Measurements from ENCODE around the gene ZNF423.

ZNF423 gene

DNA sequence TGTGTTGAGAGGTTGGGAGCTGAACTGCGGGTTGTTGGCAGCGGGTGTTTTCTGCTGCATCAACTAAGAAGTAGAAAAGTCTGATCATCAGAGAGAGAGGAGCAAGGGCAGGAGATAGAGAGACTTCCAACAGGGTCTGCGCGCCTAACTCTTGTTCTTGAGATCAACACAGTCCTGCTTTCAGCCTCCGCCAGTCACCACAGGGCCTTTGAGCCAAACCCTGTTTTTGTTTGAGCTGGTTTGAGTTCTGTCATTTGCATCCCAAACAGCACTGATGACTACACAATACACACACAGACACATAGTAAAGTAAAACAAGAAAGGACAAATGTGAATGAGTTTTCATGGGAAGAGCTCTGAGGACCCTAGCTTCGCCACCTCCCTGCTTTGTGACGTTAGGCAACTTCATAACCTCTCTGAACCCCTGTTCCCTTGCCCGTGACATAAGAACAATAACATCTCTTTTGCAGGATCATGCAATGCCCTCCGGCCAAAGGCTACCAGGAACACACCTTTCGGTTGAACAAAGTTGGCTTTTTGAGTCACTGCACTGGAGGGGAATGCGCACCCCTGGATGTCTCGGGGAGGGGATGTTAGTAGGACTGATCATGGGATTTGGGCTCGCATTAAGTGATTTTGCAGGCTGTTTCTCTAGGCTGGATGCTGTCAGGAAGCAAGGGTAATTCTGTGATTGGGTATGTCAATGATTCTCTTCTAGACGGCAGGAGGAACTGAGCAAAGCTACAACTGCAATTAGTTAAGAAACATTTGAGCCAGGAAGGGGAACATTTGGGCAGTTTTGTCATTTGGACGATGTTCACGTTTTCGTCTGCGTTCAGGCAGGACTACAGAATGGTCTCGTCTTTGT, 390.0 kb downstream of the ZNF423 start:
- TF ChIP-seq GATA3 (IDR thresholded peaks at IDR 0.05; ENCODE audit: low read depth, low read length) (no peak), GATA2 (IDR thresholded peaks at IDR 0.05; ENCODE audit: low read depth, low read length) (no peak)

DNA sequence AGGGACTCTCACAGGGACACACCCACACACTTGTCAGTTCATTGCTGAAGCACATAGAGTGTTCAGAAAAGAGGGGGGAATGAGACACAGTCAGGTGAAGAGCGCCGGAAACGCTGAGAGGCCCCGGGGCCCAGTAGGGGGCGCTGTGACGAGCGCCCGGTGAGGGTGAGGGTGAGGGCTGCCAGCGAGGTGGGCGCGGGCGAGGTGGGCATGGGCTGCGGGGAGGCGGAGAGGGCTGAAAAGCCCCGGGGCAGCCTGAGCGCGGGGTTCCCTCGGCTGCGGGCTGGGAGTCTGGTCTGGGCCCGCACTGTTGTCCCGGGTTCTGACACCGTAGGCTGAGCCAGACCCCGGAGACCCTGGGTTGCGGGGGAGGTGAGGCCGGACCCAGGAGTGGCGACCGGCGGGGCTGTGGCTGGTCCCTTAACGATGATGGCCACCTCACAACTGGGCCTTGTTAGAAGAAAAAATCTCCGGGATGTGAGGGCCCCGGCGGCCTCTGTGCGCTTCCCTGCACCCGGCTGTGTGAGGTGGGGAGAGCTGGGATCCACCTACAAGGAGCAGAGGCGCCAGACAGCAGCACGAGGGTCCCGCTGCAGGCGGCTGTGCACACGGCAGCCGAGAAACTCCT, 390.9 kb downstream of the ZNF423 start:
- TF ChIP-seq GATA2 (IDR thresholded peaks at IDR 0.05; ENCODE audit: low read depth, low read length) = no peak
- TF ChIP-seq GATA3 (IDR thresholded peaks at IDR 0.05; ENCODE audit: low read depth, low read length) = no peak

DNA sequence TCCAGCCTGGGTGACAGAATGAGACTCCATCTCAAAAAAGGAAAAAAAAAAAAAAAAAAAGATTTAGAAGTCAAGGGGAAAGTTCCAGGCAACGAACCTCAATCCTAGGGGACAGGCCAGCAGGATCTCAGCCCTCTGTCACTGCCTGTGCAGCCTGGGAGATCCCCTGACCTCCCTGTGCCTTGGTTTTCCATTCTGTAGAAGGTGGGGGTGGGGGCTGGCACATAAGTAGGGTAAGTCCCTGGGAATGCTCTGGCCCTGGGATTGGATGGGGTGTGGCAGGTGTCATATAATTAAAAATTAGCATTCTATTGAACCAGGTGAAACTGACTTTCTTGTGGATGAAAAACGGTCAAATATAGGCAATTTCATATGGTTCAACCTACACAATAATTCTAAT, 391.8 kb downstream of the ZNF423 start:
- TF ChIP-seq GATA2 (IDR thresholded peaks at IDR 0.05; ENCODE audit: low read depth, low read length) (no peak), GATA3 (IDR thresholded peaks at IDR 0.05; ENCODE audit: low read depth, low read length) (no peak)

DNA sequence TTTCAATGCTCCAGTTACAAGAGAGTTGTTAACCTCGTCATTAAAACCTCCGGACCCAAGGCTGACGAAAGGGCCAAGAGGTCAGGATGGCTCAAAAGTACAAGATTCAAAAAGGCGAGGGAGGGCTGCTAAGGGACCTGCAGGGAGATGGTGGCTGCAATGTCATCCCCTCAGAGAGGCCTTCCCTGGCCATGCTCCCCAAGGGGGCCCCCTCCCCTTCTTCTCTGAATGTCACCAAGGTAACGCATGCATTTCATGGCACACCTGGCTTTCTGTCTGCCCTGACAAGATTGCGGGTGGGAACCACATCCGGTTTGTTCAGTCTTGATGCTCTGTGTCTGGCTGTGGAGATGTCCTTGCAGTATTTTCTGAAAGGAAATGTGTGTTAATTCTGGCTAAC, 392.4 kb downstream of the ZNF423 start:
- no peak for TF ChIP-seq GATA2 (IDR thresholded peaks at IDR 0.05; ENCODE audit: low read depth, low read length)
- TF ChIP-seq GATA3 (IDR thresholded peaks at IDR 0.05; ENCODE audit: low read depth, low read length) = no peak

DNA sequence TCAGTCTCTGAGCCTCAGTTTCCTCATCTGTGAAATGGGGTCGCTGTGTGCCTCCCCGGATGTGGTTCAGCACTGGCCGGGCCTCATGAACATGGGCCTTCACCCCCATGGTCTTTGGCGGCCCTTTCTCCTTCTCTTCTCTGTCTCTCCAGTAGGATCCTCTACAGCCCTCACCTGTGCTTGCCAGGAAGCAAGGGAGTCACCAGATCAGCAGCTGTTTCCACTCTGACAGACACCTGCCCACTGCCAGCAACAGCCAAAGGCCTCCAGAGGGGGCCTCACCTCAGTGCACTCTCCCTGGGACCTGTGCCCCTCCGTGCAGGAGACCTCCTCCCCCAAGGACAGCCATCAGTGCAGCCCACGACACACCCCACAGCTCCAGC, 392.9 kb downstream of the ZNF423 start:
- TF ChIP-seq GATA2 (IDR thresholded peaks at IDR 0.05; ENCODE audit: low read depth, low read length) = no peak
- no peak for TF ChIP-seq GATA3 (IDR thresholded peaks at IDR 0.05; ENCODE audit: low read depth, low read length)

DNA sequence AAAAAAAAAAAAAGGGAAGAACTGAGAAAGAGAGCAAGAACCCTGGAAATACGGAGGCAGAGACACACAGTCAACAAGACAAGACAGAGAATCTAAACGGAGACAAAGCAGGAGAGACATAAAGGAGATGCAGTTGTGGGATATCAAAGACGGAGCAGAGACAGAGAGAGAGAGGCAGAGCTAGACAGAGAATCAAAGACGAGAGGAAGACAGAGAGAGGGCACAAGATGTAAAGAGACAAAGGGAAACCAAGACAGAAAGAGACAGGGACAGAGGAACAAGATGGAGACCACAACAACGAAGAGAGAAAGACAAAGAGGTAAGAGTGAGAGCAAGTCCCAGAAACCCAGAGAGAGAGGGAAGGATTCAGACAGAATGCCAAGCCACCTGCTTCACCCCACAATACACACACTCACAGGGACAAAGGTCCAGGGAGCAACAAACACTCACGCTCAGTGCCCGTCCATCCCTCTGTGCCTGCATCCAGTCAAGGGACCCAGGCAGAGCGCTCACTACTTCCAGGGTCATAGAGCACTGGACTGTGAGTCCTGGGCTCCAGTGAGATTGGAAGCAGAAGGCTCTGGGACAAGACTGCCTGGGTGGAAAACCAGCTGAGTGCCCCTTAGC, 393.4 kb downstream of the ZNF423 start:
- no peak for TF ChIP-seq GATA3 (IDR thresholded peaks at IDR 0.05; ENCODE audit: low read depth, low read length)
- no peak for TF ChIP-seq GATA2 (IDR thresholded peaks at IDR 0.05; ENCODE audit: low read depth, low read length)

DNA sequence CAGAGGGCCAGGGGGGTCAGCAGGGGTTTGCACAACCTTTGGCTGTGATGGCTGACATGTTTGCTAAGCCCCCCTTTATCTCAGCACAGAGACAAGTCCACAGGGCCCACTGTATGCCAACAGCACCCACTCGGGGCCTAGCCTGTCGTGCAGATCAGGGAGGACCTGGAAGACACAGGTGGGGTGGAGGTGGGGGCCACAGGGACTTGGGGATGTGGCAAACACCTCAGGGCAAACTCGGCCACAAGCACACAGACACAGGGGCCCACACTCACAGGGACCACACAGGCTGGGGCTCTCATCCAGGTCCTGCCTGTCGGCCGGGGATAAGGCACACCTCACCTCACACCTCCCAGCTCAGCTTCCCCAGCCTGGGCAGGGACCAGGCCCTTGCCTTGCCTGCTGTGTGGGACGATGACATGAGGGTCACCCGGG, 394.4 kb downstream of the ZNF423 start:
- no peak for TF ChIP-seq GATA2 (IDR thresholded peaks at IDR 0.05; ENCODE audit: low read depth, low read length)
- TF ChIP-seq GATA3 (IDR thresholded peaks at IDR 0.05; ENCODE audit: low read depth, low read length) = no peak

DNA sequence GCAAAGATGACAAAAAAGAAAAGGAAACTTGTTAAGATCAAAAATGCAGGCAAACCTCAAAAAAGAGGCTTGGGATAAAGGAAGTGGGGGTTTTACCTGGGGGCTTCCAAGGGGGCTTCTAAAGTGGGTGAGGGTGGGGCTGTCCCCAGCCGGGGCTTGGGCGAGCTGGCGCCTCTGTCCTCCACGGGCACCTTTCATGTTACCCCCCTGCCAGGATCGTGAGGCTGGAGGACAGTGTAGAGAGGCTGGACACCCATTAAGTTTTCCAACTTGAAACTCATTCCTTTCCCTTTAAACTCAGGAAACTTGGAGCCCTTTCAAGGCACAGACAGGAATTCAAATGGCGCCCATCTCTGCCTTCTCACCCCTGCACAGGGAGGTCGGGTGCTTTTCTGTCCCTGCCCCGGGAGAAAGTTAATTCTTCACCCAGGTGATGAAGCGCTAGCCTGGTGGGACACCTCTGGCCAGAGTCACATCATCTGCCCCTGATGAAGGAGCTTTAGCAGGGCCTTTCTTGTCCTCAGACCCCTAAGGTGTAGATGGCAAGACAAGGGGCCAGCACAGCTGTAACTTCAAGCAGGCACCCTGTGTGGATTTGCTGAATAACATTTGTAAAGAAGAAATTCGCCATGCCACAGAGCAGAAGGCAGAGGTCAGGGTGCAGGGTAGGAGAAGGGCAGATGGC, 395.0 kb downstream of the ZNF423 start:
- TF ChIP-seq GATA2 (IDR thresholded peaks at IDR 0.05; ENCODE audit: low read depth, low read length) (no peak), GATA3 (IDR thresholded peaks at IDR 0.05; ENCODE audit: low read depth, low read length) (no peak)

DNA sequence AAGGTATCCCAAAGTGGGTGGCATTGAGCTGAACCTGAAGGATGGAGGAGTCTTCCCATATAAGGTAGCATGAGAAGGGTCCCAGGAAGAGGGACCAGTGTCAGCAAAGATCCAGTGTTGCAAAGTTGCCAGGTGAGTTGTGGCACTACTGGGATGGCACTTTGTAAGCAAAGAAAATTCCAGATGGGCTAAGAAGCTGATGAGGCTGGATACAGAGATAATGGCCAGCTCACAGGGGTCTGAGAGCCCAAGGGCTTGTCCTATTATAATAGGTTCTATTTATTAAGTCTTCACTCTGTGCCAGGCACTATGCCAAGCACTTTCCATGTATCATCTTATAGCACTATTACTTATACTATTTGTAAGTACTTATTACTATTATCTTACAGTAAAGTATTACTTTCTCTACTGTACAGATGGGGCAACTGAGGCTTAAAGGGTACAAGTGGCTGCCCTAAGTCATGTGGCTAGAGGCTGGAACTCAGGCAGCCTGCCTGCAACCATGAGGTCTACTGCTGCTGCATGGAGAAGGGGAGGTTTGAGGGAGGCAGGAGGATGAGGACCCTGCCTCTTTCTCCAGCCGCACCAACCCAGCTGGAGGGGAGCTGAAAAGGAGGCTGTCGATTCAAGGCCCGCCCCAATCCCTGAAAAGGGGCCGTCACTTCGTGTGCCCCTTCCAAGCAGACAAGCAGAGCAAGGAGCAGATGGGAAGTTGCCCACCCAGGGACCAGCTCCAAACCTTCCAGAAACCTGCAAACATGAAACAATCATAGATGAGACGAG, 395.8 kb downstream of the ZNF423 start:
- no peak for TF ChIP-seq GATA2 (IDR thresholded peaks at IDR 0.05; ENCODE audit: low read depth, low read length)
- no peak for TF ChIP-seq GATA3 (IDR thresholded peaks at IDR 0.05; ENCODE audit: low read depth, low read length)

DNA sequence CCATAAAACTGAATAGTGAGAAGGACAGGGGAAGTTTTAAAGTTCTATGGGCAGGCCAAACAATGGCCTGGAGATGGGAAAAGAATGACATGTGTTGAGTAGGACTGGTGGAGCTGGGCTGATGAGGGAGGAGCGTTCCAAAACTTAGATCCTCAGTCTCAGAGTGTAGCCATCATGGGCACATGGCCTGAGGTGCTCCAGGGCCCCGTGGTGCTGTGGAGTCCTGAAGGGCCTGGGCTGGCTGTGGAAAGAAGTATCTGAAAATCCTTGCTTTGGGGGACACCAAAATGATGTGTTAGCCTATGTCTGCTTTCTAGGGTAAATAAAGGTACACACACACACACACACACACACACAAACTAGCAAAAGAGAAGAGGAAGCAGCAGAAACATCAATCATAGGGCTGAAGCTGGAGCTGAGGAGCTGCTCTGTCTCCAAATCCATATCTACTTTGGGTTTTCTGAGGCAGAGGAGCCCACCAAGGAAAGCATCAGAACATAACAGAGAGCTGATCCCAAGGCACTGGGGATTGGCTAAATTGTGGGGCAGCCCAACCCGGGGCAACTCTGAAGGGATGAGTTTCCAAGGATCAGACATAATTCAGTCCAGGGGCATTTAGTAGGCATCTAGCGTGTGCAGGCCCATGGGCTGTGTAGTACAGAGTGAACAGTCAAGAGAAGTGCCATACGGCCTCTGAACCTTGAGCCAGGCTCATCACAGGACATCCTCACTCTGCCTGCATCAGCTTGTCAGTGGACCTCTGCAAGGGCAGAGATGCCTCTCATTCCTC, 397.1 kb downstream of the ZNF423 start:
- no peak for TF ChIP-seq GATA3 (IDR thresholded peaks at IDR 0.05; ENCODE audit: low read depth, low read length)
- no peak for TF ChIP-seq GATA2 (IDR thresholded peaks at IDR 0.05; ENCODE audit: low read depth, low read length)

DNA sequence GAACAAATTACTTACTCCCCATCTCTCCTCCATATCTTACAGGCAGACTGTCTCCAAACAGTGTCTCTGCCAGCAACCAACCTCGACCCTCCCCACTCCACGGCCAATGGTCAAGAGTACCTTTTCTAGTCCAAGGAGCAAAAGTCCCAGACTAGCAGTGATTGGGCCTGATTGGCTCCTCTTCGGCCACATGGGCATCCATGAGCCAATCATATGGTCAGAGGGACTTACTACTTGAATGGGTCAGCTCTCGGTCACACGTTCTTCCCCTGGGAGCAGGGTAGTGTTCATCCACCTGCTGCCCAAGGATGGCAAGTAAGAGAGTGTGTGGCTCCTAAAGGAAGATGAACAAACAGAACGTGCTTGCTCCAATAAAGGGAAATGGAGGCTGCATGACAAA, 397.7 kb downstream of the ZNF423 start:
- TF ChIP-seq GATA2 (IDR thresholded peaks at IDR 0.05; ENCODE audit: low read depth, low read length) (no peak), GATA3 (IDR thresholded peaks at IDR 0.05; ENCODE audit: low read depth, low read length) (no peak)

DNA sequence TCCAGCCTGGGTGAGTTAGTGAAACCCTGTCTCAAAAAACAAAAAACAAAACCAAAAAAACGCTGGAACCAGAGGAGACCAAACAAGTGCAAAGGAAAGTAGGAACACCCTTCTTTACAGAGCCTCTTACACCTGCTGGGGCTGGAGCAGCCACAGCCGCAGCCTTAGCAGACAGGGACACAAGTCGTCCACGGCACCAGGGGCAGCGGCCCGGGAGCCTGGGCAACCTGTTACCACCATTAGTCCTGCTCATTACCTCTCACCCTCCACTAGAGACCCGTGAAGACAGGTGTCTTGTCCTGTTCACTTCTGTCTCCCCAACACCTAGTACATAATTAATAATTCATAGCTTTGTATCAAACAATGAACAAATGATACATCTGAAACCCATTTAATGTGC, 398.7 kb downstream of the ZNF423 start:
- no peak for TF ChIP-seq GATA3 (IDR thresholded peaks at IDR 0.05; ENCODE audit: low read depth, low read length)
- no peak for TF ChIP-seq GATA2 (IDR thresholded peaks at IDR 0.05; ENCODE audit: low read depth, low read length)

DNA sequence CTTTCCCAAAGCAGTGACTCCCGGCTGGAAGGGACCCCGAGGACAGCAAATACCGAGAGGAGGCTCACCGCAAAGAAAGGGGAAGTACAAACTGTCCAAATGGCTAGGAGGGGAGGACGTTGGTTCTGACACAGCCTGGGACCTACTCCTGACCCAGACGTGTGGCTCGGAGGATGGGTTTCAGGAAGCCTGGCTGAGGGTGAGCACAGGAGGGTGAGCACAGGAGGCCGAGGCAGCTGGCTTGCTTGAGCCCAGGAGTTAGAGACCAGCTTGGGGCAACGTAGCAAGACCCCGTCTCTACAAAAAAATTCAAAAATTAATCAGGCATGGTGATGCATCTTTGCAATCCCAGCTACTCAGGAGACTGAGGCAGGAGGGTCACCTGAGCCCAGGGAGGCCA, 399.1 kb downstream of the ZNF423 start:
- no peak for TF ChIP-seq GATA2 (IDR thresholded peaks at IDR 0.05; ENCODE audit: low read depth, low read length)
- TF ChIP-seq GATA3 (IDR thresholded peaks at IDR 0.05; ENCODE audit: low read depth, low read length) = no peak

Measured in SH-SY5Y (cell line).